ENCODE data around the gene KRTAP10-5.
"Not testable (repeated sequence)": the region's sequence is repeated elsewhere in the genome, so short reads cannot be mapped to it uniquely, and the experiment has no call there.

KRTAP10-5 gene

GRCh38 chr21:44578371-44579055 is 1.9 kb downstream of the KRTAP10-5 start:
- no peak for DNase-seq (ENCODE audit: low read depth)
- TF ChIP-seq CTCF (conservative IDR thresholded peaks at IDR 0.05; ENCODE audit: low read depth, low read length), result no peak
- H3K4me3 ChIP-seq (ENCODE audit: low read depth, low read length), result no peak overlapping the region

- DNase-seq (ENCODE audit: low read depth), result no peak
- TF ChIP-seq CTCF (conservative IDR thresholded peaks at IDR 0.05; ENCODE audit: low read depth, low read length), result no peak
- H3K4me3 ChIP-seq (ENCODE audit: low read depth, low read length), result no peak overlapping the region
These were observed 4.4 kb downstream of the KRTAP10-5 start for GRCh38 chr21:44576025-44576420.

- no peak for DNase-seq (ENCODE audit: low read depth)
- no peak overlapping the region for H3K4me3 ChIP-seq (ENCODE audit: low read depth, low read length)
- no peak for TF ChIP-seq CTCF (conservative IDR thresholded peaks at IDR 0.05; ENCODE audit: low read depth, low read length)
These were observed 4.9 kb downstream of the KRTAP10-5 start for GRCh38 chr21:44575307-44576024.

GRCh38 chr21:44574457-44575306 is 5.7 kb downstream of the KRTAP10-5 start:
- no peak for DNase-seq (ENCODE audit: low read depth)
- H3K4me3 ChIP-seq (ENCODE audit: low read depth, low read length), result no peak overlapping the region
- no peak for TF ChIP-seq CTCF (conservative IDR thresholded peaks at IDR 0.05; ENCODE audit: low read depth, low read length)

- H3K4me3 ChIP-seq (ENCODE audit: low read depth, low read length); DNase-seq (ENCODE audit: low read depth): not testable (repeated sequence)
These were observed 6.6 kb downstream of the KRTAP10-5 start, which contains the start of gene KRTAP10-4 for GRCh38 chr21:44573630-44574456. KRTAP10-4 (plus strand) TSS chr21:44573729; CDS start chr21:44573759, 30 bp downstream.

DNA sequence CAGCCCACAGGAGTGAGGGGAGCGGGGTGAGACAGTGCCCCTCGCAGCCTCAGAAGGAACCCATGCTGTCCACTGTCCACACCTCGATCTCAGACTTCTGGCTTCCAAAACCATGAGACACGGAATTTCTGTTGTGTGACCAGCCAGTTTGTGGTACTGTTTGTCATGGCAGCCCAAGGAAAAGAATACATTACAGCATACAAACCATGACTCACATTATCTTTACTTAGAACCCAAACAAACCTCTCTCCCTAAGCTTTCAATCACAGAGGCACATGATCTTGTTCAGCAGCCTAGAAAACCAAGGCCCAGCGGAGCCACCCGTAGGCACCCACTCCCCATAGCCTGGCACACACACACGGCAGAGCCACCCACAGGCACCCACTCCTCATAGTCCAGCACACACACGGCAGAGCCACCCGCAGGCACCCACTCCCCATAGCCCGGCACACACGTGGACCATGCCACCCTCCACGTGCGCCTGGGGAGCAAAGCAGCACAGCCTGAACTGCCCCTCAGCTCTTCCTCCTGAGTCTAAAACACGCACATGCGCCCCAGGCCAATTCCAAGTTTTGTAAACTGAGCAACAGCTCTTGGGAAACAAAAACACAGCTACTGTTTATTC is 7.3 kb downstream of the KRTAP10-5 start:
- no peak for DNase-seq (ENCODE audit: low read depth)
- H3K4me3 ChIP-seq (ENCODE audit: low read depth, low read length), result no peak overlapping the region
- no peak for TF ChIP-seq CTCF (conservative IDR thresholded peaks at IDR 0.05; ENCODE audit: low read depth, low read length)

Data from choroid plexus epithelial cell (primary cell).